Endodermal cell (in vitro differentiated cells): ENCODE data around the gene PTPMT1. TPM values are rescaled to one million over a fixed set of nuclear protein-coding genes. Genes with fewer than 3 reads are reported as not detected.

Source experiments
- DNase-seq: peaks from one replicate; pipeline ENCODE4 v3.0.0-alpha.2; 2017
- H3K27ac ChIP-seq: 2 replicates; pipeline ENCODE4 v1.5.1; 2013; ENCODE audit warnings: mild to moderate bottlenecking, low read depth, low read length, moderate library complexity
- H3K27me3 ChIP-seq: 2 replicates; pipeline ENCODE4 v1.6.1; 2013; ENCODE audit warnings: mild to moderate bottlenecking, low read length, moderate library complexity; ENCODE audit not compliant: insufficient read depth, control insufficient read depth, poor library complexity, severe bottlenecking
- H3K36me3 ChIP-seq: 2 replicates; pipeline ENCODE4 v1.7.0; 2013; ENCODE audit warnings: mild to moderate bottlenecking, low read length, moderate library complexity; ENCODE audit not compliant: control insufficient read depth, insufficient read depth
- H3K4me1 ChIP-seq: one replicate; pipeline ENCODE4 v1.7.0; 2013; ENCODE audit warnings: low read length; ENCODE audit not compliant: control insufficient read depth, insufficient read depth
- H3K4me3 ChIP-seq: 2 replicates; pipeline ENCODE4 v1.5.1; 2013; ENCODE audit warnings: mild to moderate bottlenecking, low read length, moderate library complexity
- H3K9ac ChIP-seq: 2 replicates; pipeline ENCODE4 v1.6.1; 2013; ENCODE audit warnings: mild to moderate bottlenecking, low read length, moderate library complexity; ENCODE audit not compliant: poor library complexity, severe bottlenecking; ENCODE audit errors: extremely low read depth
- H3K9me3 ChIP-seq: 2 replicates; pipeline ENCODE4 v1.6.1; 2013; ENCODE audit warnings: mild to moderate bottlenecking, low read length, moderate library complexity; ENCODE audit not compliant: control insufficient read depth
- H3K27ac Mint-ChIP-seq: 2 replicates; pipeline ENCODE4 v1.8.0; 2020; ENCODE audit warnings: mixed read lengths
- H3K27me3 Mint-ChIP-seq: 2 replicates; pipeline ENCODE4 v1.8.0; 2021; ENCODE audit warnings: mild to moderate bottlenecking, mixed read lengths; ENCODE audit not compliant: insufficient read depth
- H3K36me3 Mint-ChIP-seq: 2 replicates; pipeline ENCODE4 v1.8.0; 2020; ENCODE audit warnings: low read depth, mixed read lengths
- H3K4me1 Mint-ChIP-seq: 2 replicates; pipeline ENCODE4 v1.8.0; 2020; ENCODE audit warnings: mixed read lengths
- H3K4me3 Mint-ChIP-seq: 2 replicates; pipeline ENCODE4 v1.8.0; 2020; ENCODE audit warnings: mild to moderate bottlenecking, moderate library complexity, mixed read lengths
- H3K9me3 Mint-ChIP-seq: 2 replicates; pipeline ENCODE4 v1.8.0; 2020; ENCODE audit warnings: mild to moderate bottlenecking, mixed read lengths
- WGBS, 2 experiments: methylation state at CpG; one replicate each; pipeline versions ENCODE4 v1.1.5 to v1.1.7; 2013; ENCODE audit warnings: missing lambda C conversion rate in 2 of 2, mixed read lengths in 1 of 2; ENCODE audit not compliant: insufficient coverage in 1 of 2, insufficient read length in 1 of 2; 5-methylcytosine and 5-hydroxymethylcytosine counted together
- total RNA-seq, 2 donors: library from RNA; stranded (reverse); fragmentation: NEBNext Ultra II Directional in 1 of 2; extraction: Animal tissue kit (Norgen Biotek cat#: 25700) in 1 of 2; gene quantifications; 2 replicates in 1 of 2; 3 replicates in 1 of 2; pipeline ENCODE4 v1.2.1, GENCODE V29; 2021
- TF ChIP-seq, protein P1 (sequence below): fragments of 200-600 bp; sonication (generic); conservative IDR thresholded peaks from 2 replicates; pipeline ENCODE4 v1.5.0; 2021; ENCODE audit warnings: antibody characterized with exemption, mild to moderate bottlenecking

The PTPMT1 gene
- total RNA-seq, 2 donors from 2014 or later, result 55.8 to 65.0 TPM

DNA sequence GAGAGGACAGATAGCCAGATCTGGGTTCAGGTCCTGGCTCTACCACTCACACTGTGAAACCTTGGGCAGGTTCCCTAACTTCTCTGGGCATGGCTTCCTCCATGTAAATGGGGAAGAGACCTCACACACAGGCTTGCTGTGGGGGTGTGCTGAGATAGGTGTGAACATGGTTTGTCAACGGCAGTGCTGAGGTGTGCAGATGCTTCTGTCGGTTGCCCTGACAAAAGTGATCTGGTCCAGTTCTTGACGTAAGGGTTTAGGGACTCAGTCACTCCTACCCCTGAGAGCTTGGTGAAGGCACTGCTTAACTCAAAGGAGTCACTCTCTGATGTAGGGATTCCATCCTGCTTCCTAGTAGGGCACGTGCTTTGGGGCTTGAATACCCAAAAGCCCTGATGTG, 26.9 kb downstream of the PTPMT1 start:
- peaks cover 2% of the 10 kb centered on the region for H3K9me3 Mint-ChIP-seq
- H3K9me3 ChIP-seq, result no peaks in the 10 kb centered on the region
- no peak overlapping the region for H3K4me3 ChIP-seq
- H3K27me3 Mint-ChIP-seq, result peaks cover 47% of the 10 kb centered on the region
- H3K36me3 Mint-ChIP-seq, result no peaks in the 10 kb centered on the region
- no peak overlapping the region for H3K4me3 Mint-ChIP-seq
- no peak overlapping the region for H3K27ac Mint-ChIP-seq
- H3K9ac ChIP-seq, result no peak overlapping the region
- peaks cover 30% of the 10 kb centered on the region for H3K27me3 ChIP-seq
- no peaks in the 10 kb centered on the region for H3K4me1 ChIP-seq
- H3K4me1 Mint-ChIP-seq, result peaks cover 7% of the 10 kb centered on the region
- TF ChIP-seq, protein P1, sequence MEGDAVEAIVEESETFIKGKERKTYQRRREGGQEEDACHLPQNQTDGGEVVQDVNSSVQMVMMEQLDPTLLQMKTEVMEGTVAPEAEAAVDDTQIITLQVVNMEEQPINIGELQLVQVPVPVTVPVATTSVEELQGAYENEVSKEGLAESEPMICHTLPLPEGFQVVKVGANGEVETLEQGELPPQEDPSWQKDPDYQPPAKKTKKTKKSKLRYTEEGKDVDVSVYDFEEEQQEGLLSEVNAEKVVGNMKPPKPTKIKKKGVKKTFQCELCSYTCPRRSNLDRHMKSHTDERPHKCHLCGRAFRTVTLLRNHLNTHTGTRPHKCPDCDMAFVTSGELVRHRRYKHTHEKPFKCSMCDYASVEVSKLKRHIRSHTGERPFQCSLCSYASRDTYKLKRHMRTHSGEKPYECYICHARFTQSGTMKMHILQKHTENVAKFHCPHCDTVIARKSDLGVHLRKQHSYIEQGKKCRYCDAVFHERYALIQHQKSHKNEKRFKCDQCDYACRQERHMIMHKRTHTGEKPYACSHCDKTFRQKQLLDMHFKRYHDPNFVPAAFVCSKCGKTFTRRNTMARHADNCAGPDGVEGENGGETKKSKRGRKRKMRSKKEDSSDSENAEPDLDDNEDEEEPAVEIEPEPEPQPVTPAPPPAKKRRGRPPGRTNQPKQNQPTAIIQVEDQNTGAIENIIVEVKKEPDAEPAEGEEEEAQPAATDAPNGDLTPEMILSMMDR, result no peak
- H3K27ac ChIP-seq, result no peak overlapping the region
- DNase-seq, result no peak
- H3K36me3 ChIP-seq, result no peaks in the 10 kb centered on the region
- 80 to 85% methylated on average over 3 to 4 of the region's 4 CpGs for WGBS, 2 experiments

DNA sequence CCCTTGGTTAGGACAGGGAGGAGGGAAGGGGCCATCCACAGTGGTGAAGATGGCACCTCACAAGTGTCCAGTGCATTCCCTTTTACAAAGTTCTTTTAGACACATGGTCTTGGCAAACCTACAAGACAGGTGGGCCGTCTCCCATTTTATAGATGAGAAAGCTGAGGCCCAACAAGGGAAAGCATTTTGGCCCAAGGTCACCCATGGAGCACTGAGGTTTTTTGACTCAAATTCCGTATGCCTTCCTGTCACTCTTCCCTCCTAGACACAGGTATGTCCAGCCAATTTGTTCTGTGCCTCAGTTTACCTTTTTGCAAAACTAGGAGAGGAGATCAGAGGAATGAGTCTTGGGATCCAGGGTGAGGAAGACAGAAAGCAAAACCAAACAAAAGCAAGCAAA, 27.6 kb downstream of the PTPMT1 start:
- Histone ChIP-seq H3K9me3 (no peaks in the 10 kb centered on the region), H3K27ac (no peak overlapping the region), H3K27me3 (peaks cover 30% of the 10 kb centered on the region), H3K9ac (no peak overlapping the region), H3K4me1 (no peaks in the 10 kb centered on the region), H3K4me3 (peak overlapping the region; percentile 82), H3K36me3 (no peaks in the 10 kb centered on the region)
- no peaks in the 10 kb centered on the region for H3K36me3 Mint-ChIP-seq
- H3K27me3 Mint-ChIP-seq, result peaks cover 47% of the 10 kb centered on the region
- H3K27ac Mint-ChIP-seq, result no peak overlapping the region
- no peak for DNase-seq
- TF ChIP-seq, protein P1, result no peak
- peak overlapping the region; percentile 64 for H3K4me3 Mint-ChIP-seq
- 82 to 100% methylated on average over 1 to 2 of the region's 2 CpGs for WGBS, 2 experiments
- peaks cover 7% of the 10 kb centered on the region for H3K4me1 Mint-ChIP-seq
- peaks cover 2% of the 10 kb centered on the region for H3K9me3 Mint-ChIP-seq

DNA sequence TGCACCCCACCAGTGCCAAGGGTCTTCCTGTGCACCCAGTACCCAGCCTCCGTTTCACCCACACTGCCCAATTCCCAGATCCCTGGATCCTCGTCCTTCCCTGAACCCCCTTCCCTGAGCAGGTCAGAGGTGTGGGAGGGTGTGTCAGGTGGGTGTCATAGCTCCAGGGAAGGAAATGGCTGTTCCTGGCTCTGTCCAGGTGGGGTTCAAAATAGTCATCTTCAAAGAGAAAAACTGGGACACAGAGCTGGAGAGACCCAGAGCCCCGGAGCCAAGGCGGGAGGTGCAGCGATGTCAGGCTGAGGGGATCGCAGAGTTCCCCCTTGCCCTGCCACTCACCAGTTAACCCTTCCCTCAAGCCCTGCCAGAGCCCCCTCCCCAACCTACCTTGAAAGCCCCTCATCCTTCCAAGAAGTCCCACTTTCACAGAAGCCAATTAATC, 28.1 kb downstream of the PTPMT1 start:
- Histone ChIP-seq H3K36me3 (no peaks in the 10 kb centered on the region), H3K4me3 (peak overlapping the region; percentile 82), H3K27ac (no peak overlapping the region), H3K4me1 (peaks cover 3% of the 10 kb centered on the region), H3K9ac (peak overlapping the region; percentile 35), H3K9me3 (no peaks in the 10 kb centered on the region), H3K27me3 (peaks cover 30% of the 10 kb centered on the region)
- no peak overlapping the region for H3K27ac Mint-ChIP-seq
- H3K4me3 Mint-ChIP-seq, result peak overlapping the region; percentile 64
- peaks cover 47% of the 10 kb centered on the region for H3K27me3 Mint-ChIP-seq
- no peaks in the 10 kb centered on the region for H3K36me3 Mint-ChIP-seq
- TF ChIP-seq, protein P1, result no peak
- H3K9me3 Mint-ChIP-seq, result peaks cover 2% of the 10 kb centered on the region
- 10% methylated on average over 6 of the region's 6 CpGs; no CpG with 5 or more reads in 1 of the 2 experiments for WGBS, 2 experiments
- H3K4me1 Mint-ChIP-seq, result peaks cover 7% of the 10 kb centered on the region
- no peak for DNase-seq
